GM20000 (cell line): ENCODE data around the gene CATSPERZ.
A peak's percentile ranks its signal among the peaks of the same experiment; 100 is the strongest.
"Not testable (repeated sequence)": the region's sequence is repeated elsewhere in the genome, so short reads cannot be mapped to it uniquely, and the experiment has no call there.

Experiments
- DNase-seq: peaks from one replicate; pipeline ENCODE4 v3.0.0; 2012; ENCODE audit warnings: low spot score
- CTCF ChIP-seq: IDR thresholded peaks from 2 replicates; pipeline ENCODE4 v1.5.1; 2012; ENCODE audit warnings: mild to moderate bottlenecking, control low read depth; ENCODE audit errors: extremely low read depth, missing control alignments

CATSPERZ gene

DNA sequence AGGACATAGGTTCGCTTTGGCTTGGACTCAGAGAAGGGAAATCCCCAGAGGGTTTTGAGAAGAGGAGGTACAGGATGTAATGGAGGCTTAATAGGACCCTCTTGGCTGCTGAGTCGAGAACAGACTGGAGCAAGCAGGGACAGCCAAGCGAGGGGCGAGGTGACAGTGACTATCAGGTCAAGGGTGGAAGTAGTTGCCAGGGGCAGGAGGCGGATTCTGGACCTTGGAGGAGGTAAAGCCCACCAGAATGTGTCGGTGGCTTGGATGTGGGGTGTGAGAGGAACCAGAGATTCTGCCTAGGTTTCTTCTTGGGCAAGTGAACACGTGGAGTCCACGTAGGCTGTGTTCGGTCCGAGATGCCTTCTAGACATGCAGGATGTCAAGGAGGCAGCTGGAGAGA, 12.8 kb downstream of the CATSPERZ start:
- DNase-seq = no peak
- no peak for TF ChIP-seq CTCF

GRCh38 chr11:64313491-64314145, 13.5 kb downstream of the CATSPERZ start:
- no peak for TF ChIP-seq CTCF
- DNase-seq = no peak

DNA sequence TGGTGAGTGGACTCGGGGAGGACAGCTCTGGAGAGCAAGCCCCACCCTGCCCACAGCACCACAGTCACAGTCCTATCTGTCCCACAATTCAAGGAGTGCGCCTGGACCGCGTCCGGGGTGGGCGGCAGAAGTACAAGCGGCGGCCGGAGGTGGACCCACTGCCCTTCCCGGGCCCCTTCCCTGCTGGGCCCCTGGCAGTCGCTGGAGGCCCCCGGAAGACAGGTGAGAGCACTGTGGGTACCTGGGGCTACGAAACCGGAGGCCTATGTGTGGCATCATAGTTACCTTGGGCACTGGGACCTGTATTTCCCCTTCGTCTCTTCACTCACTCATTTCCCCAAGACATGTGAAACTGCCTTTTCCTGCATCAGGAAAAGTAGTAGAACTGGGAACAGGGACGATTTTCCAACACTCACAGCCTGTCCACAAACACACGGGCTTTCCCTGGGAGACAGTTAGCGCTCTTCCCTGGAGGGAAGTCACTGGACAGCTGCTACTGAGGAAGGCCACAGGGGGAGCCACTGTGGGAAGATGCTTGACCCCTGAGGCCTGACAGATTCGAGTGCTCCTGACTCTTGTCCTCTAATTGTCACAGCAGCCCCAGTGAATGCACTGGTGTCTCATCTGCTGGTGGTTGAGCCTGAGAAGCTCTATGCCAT, 14.1 kb downstream of the CATSPERZ start:
- no peak for DNase-seq

GRCh38 chr11:64314805-64315561, 14.8 kb downstream of the CATSPERZ start:
- DNase-seq = no peak
- no peak for TF ChIP-seq CTCF

More for the DNA sequence above, 14.1 kb downstream of the CATSPERZ start:
- TF ChIP-seq CTCF = no peak

DNA sequence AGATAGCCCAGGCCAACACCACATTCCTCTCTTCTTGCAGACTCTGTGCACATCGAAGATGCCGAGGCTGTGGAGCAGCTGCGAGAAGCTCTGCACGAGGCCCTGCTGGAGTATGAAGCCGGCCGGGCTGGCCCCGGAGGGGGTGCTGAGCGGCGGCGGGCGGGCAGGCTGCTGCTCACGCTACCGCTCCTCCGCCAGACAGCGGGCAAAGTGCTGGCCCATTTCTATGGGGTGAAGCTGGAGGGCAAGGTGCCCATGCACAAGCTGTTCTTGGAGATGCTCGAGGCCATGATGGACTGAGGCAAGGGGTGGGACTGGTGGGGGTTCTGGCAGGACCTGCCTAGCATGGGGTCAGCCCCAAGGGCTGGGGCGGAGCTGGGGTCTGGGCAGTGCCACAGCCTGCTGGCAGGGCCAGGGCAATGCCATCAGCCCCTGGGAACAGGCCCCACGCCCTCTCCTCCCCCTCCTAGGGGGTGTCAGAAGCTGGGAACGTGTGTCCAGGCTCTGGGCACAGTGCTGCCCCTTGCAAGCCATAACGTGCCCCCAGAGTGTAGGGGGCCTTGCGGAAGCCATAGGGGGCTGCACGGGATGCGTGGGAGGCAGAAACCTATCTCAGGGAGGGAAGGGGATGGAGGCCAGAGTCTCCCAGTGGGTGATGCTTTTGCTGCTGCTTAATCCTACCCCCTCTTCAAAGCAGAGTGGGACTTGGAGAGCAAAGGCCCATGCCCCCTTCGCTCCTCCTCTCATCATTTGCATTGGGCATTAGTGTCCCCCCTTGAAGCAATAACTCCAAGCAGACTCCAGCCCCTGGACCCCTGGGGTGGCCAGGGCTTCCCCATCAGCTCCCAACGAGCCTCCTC, 15.7 kb downstream of the CATSPERZ start:
- not testable (repeated sequence) for DNase-seq

DNA sequence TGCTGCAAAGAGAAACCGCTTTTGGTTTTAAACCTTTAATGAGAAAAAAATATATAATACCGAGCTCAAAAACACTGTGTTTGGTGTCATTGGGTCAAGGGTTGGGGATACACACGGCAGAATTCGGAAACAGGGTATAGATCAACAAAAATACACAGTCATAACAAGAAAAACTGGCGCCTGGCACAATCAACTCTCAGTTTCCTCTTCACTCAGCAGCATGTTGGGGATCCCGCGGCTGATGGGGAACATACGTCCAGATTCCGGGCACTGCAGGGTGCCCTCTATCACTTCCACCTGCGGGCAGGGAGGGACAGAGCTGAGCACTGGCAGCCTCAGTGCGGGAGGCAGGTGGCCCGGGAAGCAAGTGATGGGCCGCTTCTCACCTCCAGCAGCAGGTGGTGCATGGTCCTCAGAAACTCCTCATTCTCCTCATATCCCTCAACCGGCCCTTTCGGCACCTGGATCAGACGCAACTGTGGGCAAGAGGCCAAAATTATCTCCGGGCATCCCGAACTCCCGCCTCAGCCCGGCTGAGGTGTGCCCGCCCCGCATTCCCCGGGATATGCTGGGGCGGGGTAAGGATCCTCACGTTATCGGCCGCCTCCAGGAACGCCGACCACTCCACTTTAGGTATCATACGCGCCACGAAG, 16.6 kb downstream of the CATSPERZ start:
- no peak for DNase-seq
- no peak for TF ChIP-seq CTCF

DNA sequence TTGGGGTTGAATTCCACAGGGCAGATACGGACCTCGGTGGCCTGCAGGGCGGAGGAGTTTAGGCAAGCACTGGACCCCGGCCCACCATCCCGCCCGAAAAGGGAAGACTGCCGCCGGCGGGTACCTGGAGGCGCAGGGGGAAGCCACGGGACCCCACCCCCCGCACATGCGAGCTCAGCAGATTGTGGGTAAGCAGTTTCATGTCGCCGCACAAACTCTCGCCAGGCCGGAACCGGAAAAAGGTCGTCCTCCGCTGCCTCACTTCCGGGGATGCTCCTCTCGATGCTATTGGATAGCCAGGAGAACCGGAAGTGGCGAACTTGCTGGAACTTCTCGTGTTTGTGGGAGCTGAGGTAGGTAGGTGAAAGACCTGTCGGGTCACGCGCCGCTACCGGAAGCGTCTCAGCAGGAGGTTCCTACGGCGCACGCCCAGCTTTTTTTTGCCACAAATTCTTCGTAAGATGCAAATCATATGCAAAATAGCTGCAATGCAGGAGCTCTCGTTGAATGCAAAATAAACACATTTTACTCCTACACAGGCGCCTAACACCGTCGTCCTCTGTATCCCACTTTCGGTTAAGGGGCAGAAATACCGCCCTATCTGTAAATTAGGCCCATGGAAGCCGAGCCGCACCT, 17.3 kb downstream of the CATSPERZ start, which contains the start of gene TRMT112:
Gene TRMT112, minus strand, starts transcription at position 235 of the 636 bp plus-strand sequence. Its CDS starts 33 bp downstream, at position 202.
- TF ChIP-seq CTCF = no peak
- peak; percentile 95 for DNase-seq
